ENCODE results near the gene ADAMTS17. TPM values are rescaled to one million over a fixed set of nuclear protein-coding genes. Genes with fewer than 3 reads are reported as not detected.

Gene ADAMTS17
- total and polyA plus RNA-seq, 9 of the 15 experiments (the other 6 are each of a cell fraction or from before 2014, with no cell fraction given): 0.01 to 0.14 (median 0.07) TPM; not detected in 6

DNA sequence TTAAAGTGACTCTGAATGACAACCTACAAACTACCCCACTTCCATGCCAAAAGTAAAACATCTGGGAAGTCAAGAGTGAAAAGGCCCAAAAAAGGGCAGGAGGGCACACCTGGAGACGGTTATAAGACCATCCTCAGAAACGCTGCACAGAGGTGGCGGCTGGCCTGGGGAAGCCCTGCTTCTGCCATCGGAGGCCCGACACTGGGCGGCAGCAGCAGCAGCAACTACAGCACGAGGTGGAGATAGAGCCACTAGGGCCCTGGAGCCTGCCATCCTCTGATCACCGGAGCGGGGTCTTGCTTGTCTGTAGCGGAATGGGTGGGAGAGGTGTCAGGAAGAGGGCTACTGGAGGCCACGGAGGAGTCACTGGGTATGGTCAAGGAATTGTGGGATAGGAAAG lies 283.3 kb downstream of the ADAMTS17 start:
- BruUV-seq (replicated peaks): no TSS peak
- Histone ChIP-seq H4K20me1 (replicated peaks; ENCODE audit: control insufficient read depth, insufficient read depth, low read length) (no peaks in the 10 kb centered on the region), H3K4me2 (ENCODE audit: insufficient read depth, low read length) (no peak overlapping the region), H3K4me1 (replicated peaks in 1 of 2; ENCODE audit: control insufficient read depth in 2 of 2, insufficient read depth in 2 of 2, low read length in 2 of 2) (no peaks in the 10 kb centered on the region), H3K9me3 (replicated peaks; ENCODE audit: control insufficient read depth, insufficient read depth, low read depth, low read length) (no peaks in the 10 kb centered on the region), H3K4me3 (no peak overlapping the region), H3K27ac (ENCODE audit: extremely low read depth, low read depth, low read length) (no peak overlapping the region), H3K9ac (ENCODE audit: insufficient read depth in 1 of 2, low read depth in 2 of 2, low read length in 2 of 2) (no peak overlapping the region), H3K79me2 (ENCODE audit: control insufficient read depth, insufficient read depth, low read length) (no peaks in the 10 kb centered on the region), H2AFZ (ENCODE audit: low read depth, low read length) (no peak overlapping the region), H3K9me1 (ENCODE audit: control insufficient read depth, insufficient read depth, low read length) (no peaks in the 10 kb centered on the region), H3K27me3 (ENCODE audit: control insufficient read depth in 2 of 2, insufficient read depth in 2 of 2, low read length in 2 of 2) (peaks cover 16 to 80% of the 10 kb centered on the region in 2 experiments), H3K36me3 (ENCODE audit: control insufficient read depth, insufficient read depth, low read length) (no peaks in the 10 kb centered on the region)
- CTCF ChIA-PET (ENCODE audit: low intra/inter-chr PET ratio): no interaction called here
- 2% methylated on average over 11 of the region's 11 CpGs for WGBS (ENCODE audit: insufficient coverage, low coverage, missing lambda C conversion rate)
- POLR2A ChIA-PET: interaction anchor here (1.3 kb wide), 1 partner anchor 11 kb away, joined by 3 read pairs; no protein-coding TSS in a partner anchor
- DNase-seq (ENCODE audit: extremely low read depth in 1 of 4, low spot score in 3 of 4) (no peak), ATAC-seq (peak; percentile 53), FAIRE-seq (no peak)
- intact Hi-C loops (cut with micrococcal nuclease) (no loop called here), in situ Hi-C loops (cut with MboI) (no loop called here)
- TF ChIP-seq ZNF134 (CRISPR knock-in tag; conservative IDR thresholded peaks at IDR 0.05): no peak
- TF ChIP-seq PURB (CRISPR knock-in tag; IDR thresholded peaks at IDR 0.05; ENCODE audit: low read depth): no peak

- Histone ChIP-seq H3K9ac (ENCODE audit: insufficient read depth in 1 of 2, low read depth in 2 of 2, low read length in 2 of 2) (no peak overlapping the region), H3K4me3 (no peak overlapping the region), H3K9me1 (ENCODE audit: control insufficient read depth, insufficient read depth, low read length) (no peaks in the 10 kb centered on the region), H2AFZ (ENCODE audit: low read depth, low read length) (no peak overlapping the region), H3K36me3 (ENCODE audit: control insufficient read depth, insufficient read depth, low read length) (no peaks in the 10 kb centered on the region), H3K4me2 (ENCODE audit: insufficient read depth, low read length) (no peak overlapping the region), H4K20me1 (replicated peaks; ENCODE audit: control insufficient read depth, insufficient read depth, low read length) (no peaks in the 10 kb centered on the region), H3K79me2 (ENCODE audit: control insufficient read depth, insufficient read depth, low read length) (no peaks in the 10 kb centered on the region), H3K4me1 (replicated peaks in 1 of 2; ENCODE audit: control insufficient read depth in 2 of 2, insufficient read depth in 2 of 2, low read length in 2 of 2) (no peaks in the 10 kb centered on the region), H3K27me3 (ENCODE audit: control insufficient read depth in 2 of 2, insufficient read depth in 2 of 2, low read length in 2 of 2) (peaks cover 26 to 86% of the 10 kb centered on the region in 2 experiments), H3K27ac (ENCODE audit: extremely low read depth, low read depth, low read length) (no peak overlapping the region), H3K9me3 (replicated peaks; ENCODE audit: control insufficient read depth, insufficient read depth, low read depth, low read length) (no peaks in the 10 kb centered on the region)
- 0% methylated on average over 8 of the region's 8 CpGs for WGBS (ENCODE audit: insufficient coverage, low coverage, missing lambda C conversion rate)
- intact Hi-C loops (cut with micrococcal nuclease): no loop called here
- TF ChIP-seq, protein P1, sequence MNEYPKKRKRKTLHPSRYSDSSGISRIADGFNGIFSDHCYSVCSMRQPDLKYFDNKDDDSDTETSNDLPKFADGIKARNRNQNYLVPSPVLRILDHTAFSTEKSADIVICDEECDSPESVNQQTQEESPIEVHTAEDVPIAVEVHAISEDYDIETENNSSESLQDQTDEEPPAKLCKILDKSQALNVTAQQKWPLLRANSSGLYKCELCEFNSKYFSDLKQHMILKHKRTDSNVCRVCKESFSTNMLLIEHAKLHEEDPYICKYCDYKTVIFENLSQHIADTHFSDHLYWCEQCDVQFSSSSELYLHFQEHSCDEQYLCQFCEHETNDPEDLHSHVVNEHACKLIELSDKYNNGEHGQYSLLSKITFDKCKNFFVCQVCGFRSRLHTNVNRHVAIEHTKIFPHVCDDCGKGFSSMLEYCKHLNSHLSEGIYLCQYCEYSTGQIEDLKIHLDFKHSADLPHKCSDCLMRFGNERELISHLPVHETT (CRISPR knock-in tag; conservative IDR thresholded peaks at IDR 0.05 in 1 of 2, IDR thresholded peaks at IDR 0.05 in 1 of 2): no peak
- TF ChIP-seq ZFPM2 (CRISPR knock-in tag; IDR thresholded peaks at IDR 0.05): no peak
- no peak for TF ChIP-seq ZBED1 (IDR thresholded peaks at IDR 0.05)
- TF ChIP-seq CREBBP (IDR thresholded peaks at IDR 0.05; ENCODE audit: low read depth, low read length): no peak
- no peak for TF ChIP-seq ZNF146 (CRISPR knock-in tag; IDR thresholded peaks at IDR 0.05; ENCODE audit: unreplicated experiment)
- TF ChIP-seq CCNT2 (IDR thresholded peaks at IDR 0.05; ENCODE audit: borderline replicate concordance, extremely low read depth, insufficient read length, low read depth, low read length): no peak
- no TSS peak for BruUV-seq (replicated peaks)
- no peak for FAIRE-seq
- no peak for ATAC-seq
- in situ Hi-C loops (cut with MboI): no loop called here
- ChIA-PET POLR2A (interaction anchor here (1.3 kb wide), 1 partner anchor 10 kb away, joined by 3 read pairs; no protein-coding TSS in a partner anchor), CTCF (ENCODE audit: low intra/inter-chr PET ratio) (no interaction called here)
- DNase-seq (ENCODE audit: extremely low read depth in 1 of 4, low spot score in 3 of 4): no peak
These were observed 284.5 kb downstream of the ADAMTS17 start for GRCh38 chr15:100057281-100057680.
